NB4 (cell line): ENCODE results near the gene ZNF154.

ENCODE experiments used
- MYC ChIP-seq: IDR thresholded peaks from 2 replicates; pipeline ENCODE4 v1.6.1; 2011; ENCODE audit warnings: low read depth, low read length
- POLR2A ChIP-seq: IDR thresholded peaks from 2 replicates; pipeline ENCODE4 v1.6.1; 2011; ENCODE audit warnings: mild to moderate bottlenecking; ENCODE audit not compliant: insufficient read length; ENCODE audit errors: extremely low read depth
- TF ChIP-seq, protein P1 (sequence below): IDR thresholded peaks from one replicate; pipeline ENCODE4 v1.5.1; 2012; ENCODE audit warnings: low read depth, low read length

DNA sequence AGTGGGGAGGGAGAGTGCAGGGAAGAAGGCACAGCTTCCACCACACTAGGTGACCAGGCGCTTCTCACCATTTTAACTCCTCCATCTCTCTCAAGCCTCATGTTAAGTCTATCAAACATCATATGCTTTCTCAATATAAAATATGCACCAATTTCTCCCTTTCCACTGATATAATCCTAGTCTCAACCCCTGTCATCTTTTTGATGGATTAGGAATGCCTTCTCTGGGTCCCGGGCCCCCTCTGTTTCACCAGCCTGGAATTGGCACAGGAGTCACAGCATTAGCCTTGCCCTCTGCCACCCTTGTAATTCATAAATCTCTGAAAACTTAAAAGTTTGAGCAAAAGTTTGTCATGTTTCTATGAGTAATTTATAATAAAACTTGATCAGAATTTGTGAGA lies 40.4 kb downstream of the ZNF154 start, which contains the start of gene ZSCAN4:
- TF ChIP-seq, protein P1, sequence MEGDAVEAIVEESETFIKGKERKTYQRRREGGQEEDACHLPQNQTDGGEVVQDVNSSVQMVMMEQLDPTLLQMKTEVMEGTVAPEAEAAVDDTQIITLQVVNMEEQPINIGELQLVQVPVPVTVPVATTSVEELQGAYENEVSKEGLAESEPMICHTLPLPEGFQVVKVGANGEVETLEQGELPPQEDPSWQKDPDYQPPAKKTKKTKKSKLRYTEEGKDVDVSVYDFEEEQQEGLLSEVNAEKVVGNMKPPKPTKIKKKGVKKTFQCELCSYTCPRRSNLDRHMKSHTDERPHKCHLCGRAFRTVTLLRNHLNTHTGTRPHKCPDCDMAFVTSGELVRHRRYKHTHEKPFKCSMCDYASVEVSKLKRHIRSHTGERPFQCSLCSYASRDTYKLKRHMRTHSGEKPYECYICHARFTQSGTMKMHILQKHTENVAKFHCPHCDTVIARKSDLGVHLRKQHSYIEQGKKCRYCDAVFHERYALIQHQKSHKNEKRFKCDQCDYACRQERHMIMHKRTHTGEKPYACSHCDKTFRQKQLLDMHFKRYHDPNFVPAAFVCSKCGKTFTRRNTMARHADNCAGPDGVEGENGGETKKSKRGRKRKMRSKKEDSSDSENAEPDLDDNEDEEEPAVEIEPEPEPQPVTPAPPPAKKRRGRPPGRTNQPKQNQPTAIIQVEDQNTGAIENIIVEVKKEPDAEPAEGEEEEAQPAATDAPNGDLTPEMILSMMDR: no peak
- TF ChIP-seq POLR2A (no peak), MYC (no peak)
